Nephron (organoid): ENCODE measurements around the gene MACROD2.
A peak's percentile ranks its signal among the peaks of the same experiment; 100 is the strongest.

Source experiments
- H3K27ac Mint-ChIP-seq, 3 experiments: 2 replicates each; pipeline ENCODE4 v1.8.0; 2020; ENCODE audit warnings: mixed read lengths in 3 of 3, mild to moderate bottlenecking in 2 of 3, moderate library complexity in 1 of 3
- H3K27me3 Mint-ChIP-seq: 2 replicates; pipeline ENCODE4 v1.8.0; 2021; ENCODE audit warnings: low read depth, mild to moderate bottlenecking, moderate library complexity, mixed read lengths
- H3K36me3 Mint-ChIP-seq: 2 replicates; pipeline ENCODE4 v1.8.0; 2020; ENCODE audit warnings: low read depth, mixed read lengths
- H3K4me1 Mint-ChIP-seq: 2 replicates; pipeline ENCODE4 v1.8.0; 2020; ENCODE audit warnings: mixed read lengths
- H3K4me3 Mint-ChIP-seq, 3 experiments: 2 replicates each; pipeline ENCODE4 v1.8.0; 2020; ENCODE audit warnings: mild to moderate bottlenecking in 3 of 3, mixed read lengths in 3 of 3, moderate library complexity in 2 of 3
- H3K9me3 Mint-ChIP-seq: 2 replicates; pipeline ENCODE4 v1.8.0; 2020; ENCODE audit warnings: mixed read lengths
- TF ChIP-seq, protein P1 (sequence below), 3 experiments: fragments of 200-600 bp; sonication (generic); IDR thresholded peaks; one replicate each; pipeline ENCODE4 v1.5.0; 2021; ENCODE audit warnings: antibody characterized with exemption in 3 of 3; ENCODE audit not compliant: unreplicated experiment in 3 of 3

MACROD2 gene

DNA sequence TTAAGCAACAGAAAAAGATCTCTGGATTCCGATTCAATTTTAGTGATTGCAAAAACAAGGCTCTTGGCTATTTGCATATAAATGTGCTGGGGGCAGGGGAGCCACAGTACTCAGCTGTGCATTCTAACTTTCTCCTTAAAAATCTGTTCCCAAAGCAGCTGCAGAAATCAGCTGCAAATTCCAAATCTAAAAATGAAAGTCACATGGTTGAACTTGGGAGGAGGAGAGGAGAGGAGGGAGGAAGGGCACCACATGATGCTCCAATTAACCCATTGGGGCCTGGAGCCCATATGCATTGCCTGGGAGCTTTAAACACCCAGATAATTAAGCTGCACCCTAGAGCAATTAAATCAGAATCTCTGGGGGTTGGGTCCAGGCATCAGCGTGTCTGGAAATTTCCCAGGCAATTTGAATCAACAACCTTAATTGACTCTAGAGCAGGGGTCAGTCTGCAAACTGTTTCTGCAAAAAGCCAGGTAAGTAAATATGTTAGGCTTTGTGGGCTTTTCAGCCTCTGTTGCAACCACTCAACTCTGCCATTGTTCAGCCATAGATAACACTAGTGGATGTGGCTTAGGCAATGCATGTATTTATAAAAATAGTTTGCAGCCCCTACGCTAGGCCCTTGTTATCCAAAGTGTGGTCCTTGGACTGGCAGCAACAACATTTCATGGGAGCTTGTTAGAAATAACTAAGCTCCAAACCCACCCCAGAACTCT lies 2069.8 kb downstream of the MACROD2 start:
- H3K27me3 Mint-ChIP-seq = no peaks in the 10 kb centered on the region
- H3K4me3 Mint-ChIP-seq = peak overlapping the region in 1 of 3 experiments; percentile 4
- peak overlapping the region; percentile 62 to 87 (median 80) for H3K27ac Mint-ChIP-seq
- no peaks in the 10 kb centered on the region for H3K9me3 Mint-ChIP-seq
- no peaks in the 10 kb centered on the region for H3K36me3 Mint-ChIP-seq
- TF ChIP-seq, protein P1, sequence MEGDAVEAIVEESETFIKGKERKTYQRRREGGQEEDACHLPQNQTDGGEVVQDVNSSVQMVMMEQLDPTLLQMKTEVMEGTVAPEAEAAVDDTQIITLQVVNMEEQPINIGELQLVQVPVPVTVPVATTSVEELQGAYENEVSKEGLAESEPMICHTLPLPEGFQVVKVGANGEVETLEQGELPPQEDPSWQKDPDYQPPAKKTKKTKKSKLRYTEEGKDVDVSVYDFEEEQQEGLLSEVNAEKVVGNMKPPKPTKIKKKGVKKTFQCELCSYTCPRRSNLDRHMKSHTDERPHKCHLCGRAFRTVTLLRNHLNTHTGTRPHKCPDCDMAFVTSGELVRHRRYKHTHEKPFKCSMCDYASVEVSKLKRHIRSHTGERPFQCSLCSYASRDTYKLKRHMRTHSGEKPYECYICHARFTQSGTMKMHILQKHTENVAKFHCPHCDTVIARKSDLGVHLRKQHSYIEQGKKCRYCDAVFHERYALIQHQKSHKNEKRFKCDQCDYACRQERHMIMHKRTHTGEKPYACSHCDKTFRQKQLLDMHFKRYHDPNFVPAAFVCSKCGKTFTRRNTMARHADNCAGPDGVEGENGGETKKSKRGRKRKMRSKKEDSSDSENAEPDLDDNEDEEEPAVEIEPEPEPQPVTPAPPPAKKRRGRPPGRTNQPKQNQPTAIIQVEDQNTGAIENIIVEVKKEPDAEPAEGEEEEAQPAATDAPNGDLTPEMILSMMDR (IDR thresholded peaks at IDR 0.05; ENCODE audit: unreplicated experiment in 3 of 3) = no peak
- H3K4me1 Mint-ChIP-seq = peaks cover 50% of the 10 kb centered on the region

DNA sequence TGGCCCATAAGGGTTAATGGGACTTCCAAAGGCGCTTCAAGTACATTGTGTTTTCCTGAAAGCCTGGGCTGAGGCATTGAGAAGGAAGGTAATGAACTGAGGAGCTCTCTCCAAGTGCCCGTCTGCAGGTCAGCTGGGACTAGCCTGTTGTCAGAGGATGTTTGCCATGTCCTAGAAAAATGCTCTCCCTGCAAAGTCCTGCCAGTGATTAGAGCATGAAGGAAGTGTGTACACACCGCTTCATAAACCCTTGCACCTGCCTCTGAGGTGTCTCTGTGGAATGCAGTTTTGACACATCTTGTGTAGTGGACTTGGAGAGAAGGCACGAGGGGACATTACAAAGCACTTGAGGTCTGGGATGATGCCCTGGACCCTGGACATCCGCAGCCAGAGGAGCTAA lies 2071.3 kb downstream of the MACROD2 start:
- TF ChIP-seq, protein P1 (IDR thresholded peaks at IDR 0.05; ENCODE audit: unreplicated experiment in 3 of 3) = no peak
- H3K36me3 Mint-ChIP-seq = no peaks in the 10 kb centered on the region
- H3K9me3 Mint-ChIP-seq = peaks cover 8% of the 10 kb centered on the region
- H3K27ac Mint-ChIP-seq = no peak overlapping the region
- H3K4me1 Mint-ChIP-seq = peaks cover 50% of the 10 kb centered on the region
- H3K4me3 Mint-ChIP-seq = no peak overlapping the region
- H3K27me3 Mint-ChIP-seq = no peaks in the 10 kb centered on the region

GRCh38 chr20:16069389-16070010 lies 2074.2 kb downstream of the MACROD2 start:
- Mint-ChIP-seq H3K4me1 (peaks cover 31% of the 10 kb centered on the region), H3K9me3 (peaks cover 10% of the 10 kb centered on the region), H3K27ac (no peak overlapping the region), H3K27me3 (no peaks in the 10 kb centered on the region), H3K4me3 (no peak overlapping the region), H3K36me3 (no peaks in the 10 kb centered on the region)
- TF ChIP-seq, protein P1 (IDR thresholded peaks at IDR 0.05; ENCODE audit: unreplicated experiment in 3 of 3) = no peak

DNA sequence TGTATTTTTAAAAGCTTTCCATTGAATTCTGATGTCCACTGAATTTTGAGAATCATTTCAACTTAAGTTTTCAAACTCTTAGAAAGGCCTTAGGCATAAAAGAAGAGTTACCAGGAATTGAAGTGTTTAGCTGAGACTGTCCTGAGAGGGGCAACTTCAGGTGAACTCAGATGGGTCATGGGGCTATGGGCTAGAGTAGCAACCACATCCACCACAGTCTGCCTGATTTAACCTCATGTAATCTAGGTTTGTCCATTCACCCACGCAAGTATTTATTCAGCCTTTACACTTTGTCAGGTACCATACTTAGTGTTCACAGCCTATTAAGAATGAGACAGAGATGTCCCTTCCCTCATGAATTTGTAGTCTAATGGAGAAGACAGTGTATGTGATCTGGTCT lies 2076.9 kb downstream of the MACROD2 start:
- Mint-ChIP-seq H3K27ac (no peak overlapping the region), H3K4me3 (no peak overlapping the region)

DNA sequence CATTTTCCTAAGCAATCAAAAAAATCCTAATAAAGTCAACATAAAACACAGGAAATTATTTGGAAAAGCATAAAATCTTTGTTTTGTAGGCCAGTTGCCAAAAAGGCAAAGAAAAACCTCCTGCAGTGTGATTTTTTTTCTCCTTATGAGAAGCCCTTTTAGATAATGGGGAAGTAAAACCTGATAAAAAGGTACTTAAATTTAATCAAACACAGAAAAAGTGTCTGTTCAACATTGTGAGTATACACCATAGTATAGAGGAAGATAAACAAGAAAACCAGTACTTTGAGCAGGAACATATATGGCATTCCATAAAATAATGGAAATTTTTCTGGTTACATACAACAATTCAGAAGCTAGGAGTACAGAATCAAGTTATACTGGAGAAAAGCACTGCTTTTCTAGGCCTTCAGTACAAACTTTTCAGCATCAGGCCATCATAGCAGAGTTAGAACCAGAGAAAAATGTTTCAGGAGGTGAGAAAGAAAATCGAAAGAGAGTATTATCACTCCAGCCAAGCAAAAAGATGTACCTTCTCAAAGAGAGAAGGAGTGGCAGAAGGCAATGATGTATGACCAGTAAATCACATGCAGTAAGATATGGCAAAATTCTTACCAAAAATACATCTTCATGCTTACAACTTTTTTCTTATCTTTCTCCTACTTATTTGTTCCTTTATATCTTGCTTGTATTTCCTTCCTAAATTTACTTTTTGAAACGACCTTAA lies 2083.0 kb downstream of the MACROD2 start:
- Mint-ChIP-seq H3K4me1 (peaks cover 21% of the 10 kb centered on the region), H3K9me3 (no peaks in the 10 kb centered on the region), H3K27me3 (no peaks in the 10 kb centered on the region), H3K4me3 (no peak overlapping the region), H3K36me3 (no peaks in the 10 kb centered on the region), H3K27ac (no peak overlapping the region)
- TF ChIP-seq, protein P1 (IDR thresholded peaks at IDR 0.05; ENCODE audit: unreplicated experiment in 3 of 3) = no peak

More for the DNA sequence above, 2076.9 kb downstream of the MACROD2 start:
- Mint-ChIP-seq H3K9me3 (peaks cover 10% of the 10 kb centered on the region), H3K36me3 (no peaks in the 10 kb centered on the region), H3K27me3 (no peaks in the 10 kb centered on the region), H3K4me1 (peaks cover 12% of the 10 kb centered on the region)
- TF ChIP-seq, protein P1 (IDR thresholded peaks at IDR 0.05; ENCODE audit: unreplicated experiment in 3 of 3) = no peak
